Stimulated activated CD4-positive, alpha-beta T cell treated with anti-CD3 and anti-CD28 coated beads, Interleukin-15, amount 100 ng/mL, for 48 hours (primary cell): ENCODE measurements around the gene IRX4.
"Not testable (repeated sequence)": the region's sequence is repeated elsewhere in the genome, so short reads cannot be mapped to it uniquely, and the experiment has no call there.

Experiments used
- DNase-seq, 2 donors: peaks; one replicate each; pipeline ENCODE4 v3.0.0-alpha.2; 2020; ENCODE audit warnings: low read depth in 2 of 2

The IRX4 gene

GRCh38 chr5:1878050-1878849 is 4.5 kb downstream of the IRX4 start:
- no peak for DNase-seq

GRCh38 chr5:1877103-1878049 is 5.3 kb downstream of the IRX4 start:
- DNase-seq = no peak

- DNase-seq = no peak
Observed at GRCh38 chr5:1876660-1877064, 6.1 kb downstream of the IRX4 start.

- DNase-seq = no peak
Observed at GRCh38 chr5:1875843-1876659, 6.7 kb downstream of the IRX4 start.

- no peak for DNase-seq
Observed at GRCh38 chr5:1875281-1875842, 7.4 kb downstream of the IRX4 start.

- no peak for DNase-seq
Observed at GRCh38 chr5:1874771-1875220, 7.9 kb downstream of the IRX4 start.

GRCh38 chr5:1874348-1874747 is 8.4 kb downstream of the IRX4 start:
- DNase-seq = no peak

GRCh38 chr5:1873243-1873959 is 9.3 kb downstream of the IRX4 start:
- DNase-seq = no peak

- no peak for DNase-seq
Observed at GRCh38 chr5:1871441-1871840, 11.3 kb downstream of the IRX4 start.

GRCh38 chr5:1870435-1871272 is 12.1 kb downstream of the IRX4 start:
- DNase-seq = not testable (repeated sequence)

GRCh38 chr5:1868886-1869475 is 13.7 kb downstream of the IRX4 start:
- no peak for DNase-seq

GRCh38 chr5:1867815-1868143 is 14.9 kb downstream of the IRX4 start:
- no peak for DNase-seq

GRCh38 chr5:1867114-1867814 is 15.5 kb downstream of the IRX4 start:
- no peak for DNase-seq

GRCh38 chr5:1865948-1866347 is 16.8 kb downstream of the IRX4 start:
- no peak for DNase-seq

- no peak for DNase-seq
Observed at GRCh38 chr5:1865486-1865885, 17.2 kb downstream of the IRX4 start.

- no peak for DNase-seq
Observed at GRCh38 chr5:1864896-1865440, 17.8 kb downstream of the IRX4 start.

- no peak for DNase-seq
Observed at GRCh38 chr5:1860949-1861348, 21.8 kb downstream of the IRX4 start.

GRCh38 chr5:1860021-1860610 is 22.6 kb downstream of the IRX4 start:
- no peak for DNase-seq
